Colon (tissue), 2 donors: ENCODE data around the gene RPS6KA2.
"Not testable (repeated sequence)": the region's sequence is repeated elsewhere in the genome, so short reads cannot be mapped to it uniquely, and the experiment has no call there.

Source experiments
- FAIRE-seq: peaks from 2 replicates; lab custom pipeline; 2012; peaks lifted over from hg19 to GRCh38; lab: Jason Lieb, UNC
- donor health status: control.
- donor health status: control.

Gene RPS6KA2

GRCh38 chr6:166591961-166592520 is 35.0 kb downstream of the RPS6KA2 start:
- FAIRE-seq: no peak

GRCh38 chr6:166591026-166591425 is 36.0 kb downstream of the RPS6KA2 start:
- FAIRE-seq: no peak

GRCh38 chr6:166589786-166590574 is 37.1 kb downstream of the RPS6KA2 start:
- no peak for FAIRE-seq

- no peak for FAIRE-seq
These were observed 37.7 kb downstream of the RPS6KA2 start for GRCh38 chr6:166589337-166589731.

GRCh38 chr6:166588691-166589336 is 38.2 kb downstream of the RPS6KA2 start:
- FAIRE-seq: no peak

GRCh38 chr6:166587631-166588413 is 39.2 kb downstream of the RPS6KA2 start:
- no peak for FAIRE-seq

- FAIRE-seq: no peak
These were observed 40.5 kb downstream of the RPS6KA2 start, which contains the start of gene RAMACL for GRCh38 chr6:166586424-166587156. Gene RAMACL, minus strand, starts transcription at chr6:166586678. Its CDS starts 201 bp downstream, at chr6:166586477.

GRCh38 chr6:166584853-166585429 is 42.1 kb downstream of the RPS6KA2 start:
- FAIRE-seq: no peak

- FAIRE-seq: no peak
These were observed 42.9 kb downstream of the RPS6KA2 start for GRCh38 chr6:166584155-166584554.

- FAIRE-seq: no peak
These were observed 43.7 kb downstream of the RPS6KA2 start for GRCh38 chr6:166583230-166583965.

- FAIRE-seq: no peak
These were observed 44.8 kb downstream of the RPS6KA2 start for GRCh38 chr6:166582258-166582657.

- not testable (repeated sequence) for FAIRE-seq
These were observed 45.2 kb downstream of the RPS6KA2 start for GRCh38 chr6:166581801-166582200.

- FAIRE-seq: no peak
These were observed 46.0 kb downstream of the RPS6KA2 start for GRCh38 chr6:166581091-166581511.

GRCh38 chr6:166580076-166581050 is 46.7 kb downstream of the RPS6KA2 start:
- no peak for FAIRE-seq

GRCh38 chr6:166579237-166579850 is 47.7 kb downstream of the RPS6KA2 start:
- no peak for FAIRE-seq

- no peak for FAIRE-seq
These were observed 48.4 kb downstream of the RPS6KA2 start for GRCh38 chr6:166578536-166579236.

GRCh38 chr6:166575205-166575604 is 51.8 kb downstream of the RPS6KA2 start:
- FAIRE-seq: no peak

- FAIRE-seq: no peak
These were observed 53.4 kb downstream of the RPS6KA2 start for GRCh38 chr6:166573511-166574216.
